Spleen (tissue), 11 donors: ENCODE measurements around the gene SOX5. TPM values are rescaled to one million over a fixed set of nuclear protein-coding genes. Genes with fewer than 3 reads are reported as not detected.

Experiments
- DNase-seq: peaks from one replicate; pipeline ENCODE4 v3.0.0-alpha.2; 2020
- H3K27ac ChIP-seq, 8 donors: fragments of 200-600 bp; sonication (generic) in 7 of 8; 1 replicate in 4 of 8; 2 replicates in 4 of 8; pipeline versions ENCODE4 v1.5.0 to v1.8.0; 2016 to 2021; ENCODE audit warnings: inconsistent platforms in 4 of 8, mild to moderate bottlenecking in 4 of 8, moderate library complexity in 1 of 8
- H3K27me3 ChIP-seq, 7 donors: fragments of 200-600 bp; sonication (generic) in 6 of 7; replicated peaks in 1 of 7; 1 replicate in 4 of 7; 2 replicates in 3 of 7; pipeline versions ENCODE4 v1.5.0 to v1.8.0; 2016 to 2021; ENCODE audit warnings: inconsistent platforms in 3 of 7, mild to moderate bottlenecking in 1 of 7
- H3K36me3 ChIP-seq, 6 donors: fragments of 200-600 bp; sonication (generic) in 5 of 6; 1 replicate in 4 of 6; 2 replicates in 2 of 6; pipeline versions ENCODE4 v1.5.0 to v1.8.0; 2016 to 2021; ENCODE audit warnings: inconsistent platforms in 2 of 6
- H3K4me1 ChIP-seq, 6 donors: fragments of 200-600 bp; sonication (generic) in 5 of 6; 1 replicate in 3 of 6; 2 replicates in 3 of 6; pipeline versions ENCODE4 v1.5.0 to v1.8.0; 2016 to 2021; ENCODE audit warnings: inconsistent platforms in 3 of 6
- H3K4me3 ChIP-seq, 8 donors: fragments of 200-600 bp; sonication (generic) in 7 of 8; 1 replicate in 4 of 8; 2 replicates in 4 of 8; pipeline versions ENCODE4 v1.5.0 to v1.8.0; 2016 to 2021; ENCODE audit warnings: inconsistent platforms in 4 of 8, mild to moderate bottlenecking in 4 of 8, moderate library complexity in 2 of 8
- H3K9me3 ChIP-seq, 8 donors: fragments of 200-600 bp; sonication (generic) in 7 of 8; 1 replicate in 4 of 8; 2 replicates in 4 of 8; pipeline versions ENCODE4 v1.5.0 to v1.8.0; 2016 to 2021; ENCODE audit warnings: inconsistent platforms in 4 of 8
- CTCF ChIP-seq, 11 experiments: fragments of 200-600 bp in 7 of 11; fragments of 450-650 bp in 4 of 11; sonication (generic) in 4 of 11; IDR thresholded peaks in 8 of 11; conservative IDR thresholded peaks in 3 of 11; 1 replicate in 7 of 11; 2 replicates in 4 of 11; pipeline versions ENCODE4 v1.4.0 to v1.8.0; 2016 to 2021; ENCODE audit warnings: antibody characterized with exemption in 11 of 11, inconsistent platforms in 4 of 11, mild to moderate bottlenecking in 1 of 11
- POLR2A ChIP-seq, 3 donors: fragments of 450-650 bp; IDR thresholded peaks; one replicate each; pipeline ENCODE4 v1.5.1; 2017; ENCODE audit warnings: antibody characterized with exemption in 3 of 3, mild to moderate bottlenecking in 1 of 3
- POLR2AphosphoS5 ChIP-seq, 3 donors: sonication (generic); formaldehyde crosslinking; IDR thresholded peaks; one replicate each; pipeline ENCODE4 v1.5.1; 2017; ENCODE audit warnings: antibody characterized with exemption in 3 of 3
- WGBS, 5 donors: extraction: QIAGEN DNeasy Blood & Tissue Kit in 3 of 5; methylation state at CpG; one replicate each; pipeline versions ENCODE4 v1.1.5 to v1.1.7; 2013 to 2018; 5-methylcytosine and 5-hydroxymethylcytosine counted together
- intact Hi-C: fragments of 100-400 bp; cut with DNase I; formaldehyde crosslinking; loops from one replicate; pipeline ENCODE4 v1.15.0; 2023; ENCODE audit warnings: low total_unique reads
- polyA plus RNA-seq, 3 donors: library from polyadenylated mRNA; stranded (reverse); fragments of 200-250 nt; gene quantifications; one replicate each; pipeline ENCODE4 v1.2.1, GENCODE V29; 2013
- total RNA-seq, 7 donors: library from RNA; depleted of rRNA in 3 of 7; stranded (reverse); fragments of >200 nt in 3 of 7; fragmentation: NEBNext Ultra II Directional in 4 of 7; extraction: Animal tissue kit (Norgen Biotek cat#: 25700) in 4 of 7; gene quantifications; one replicate each; pipeline versions ENCODE4 v1.1.0 to v1.2.1, GENCODE V29; 2016 to 2021
- donor health status: healthy with polysubstance abuse.
- donor health status: DM: no; HTN: no; CAD: no; lungs with moderate emphysema.
- donor health status: DM: no; HTN: no; CAD: no.
- donor health status: Bipolar disorder and iron deficiency.
- donor health status: healthy.
- donor health status: DM: no; HTN: no; CAD: no.
- donor health status: DM: yes; HTN: yes; CAD: no.

SOX5 gene
- total and polyA plus RNA-seq, 10 donors: 0.20 to 21.3 (median 8.7) TPM

GRCh38 chr12:23655112-23655511, 294.4 kb downstream of the SOX5 start:
- Histone ChIP-seq H3K4me3 (no peak overlapping the region), H3K36me3 (no peaks in the 10 kb centered on the region), H3K9me3 (peaks cover 0 to 3% (median 0%) of the 10 kb centered on the region in 8 donors), H3K27ac (no peak overlapping the region), H3K4me1 (no peaks in the 10 kb centered on the region), H3K27me3 (no peaks in the 10 kb centered on the region)
- TF ChIP-seq CTCF (IDR thresholded peaks at IDR 0.05 in 8 of 11, conservative IDR thresholded peaks at IDR 0.05 in 3 of 11) (no peak), POLR2AphosphoS5 (IDR thresholded peaks at IDR 0.05) (no peak), POLR2A (IDR thresholded peaks at IDR 0.05) (no peak)
- intact Hi-C loops: no loop called here
- no peak for DNase-seq
- 88 to 95% (median 90%) methylated on average over 4 of the region's 4 CpGs for WGBS, 5 donors

DNA sequence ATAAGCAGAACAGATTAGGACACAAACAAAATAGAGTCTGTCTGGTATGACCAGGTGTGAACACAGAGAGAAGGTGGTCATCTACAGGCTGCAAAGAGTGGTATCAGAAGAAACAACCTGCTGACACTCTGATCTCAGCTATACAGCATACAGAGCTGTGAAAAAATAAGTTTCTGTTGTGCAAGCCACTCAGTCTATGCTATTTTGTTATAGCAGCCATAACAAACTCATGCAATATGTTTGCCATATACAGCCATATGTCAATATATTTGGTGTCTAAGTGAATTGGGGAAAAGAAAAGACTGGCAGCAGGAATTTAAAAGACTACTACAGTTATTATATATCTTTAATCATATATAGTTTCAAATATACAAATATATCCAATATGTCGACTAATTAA, 300.9 kb downstream of the SOX5 start:
- TF ChIP-seq POLR2A (IDR thresholded peaks at IDR 0.05) (no peak), CTCF (IDR thresholded peaks at IDR 0.05 in 8 of 11, conservative IDR thresholded peaks at IDR 0.05 in 3 of 11) (no peak), POLR2AphosphoS5 (IDR thresholded peaks at IDR 0.05) (no peak)
- no peak for DNase-seq
- Histone ChIP-seq H3K27me3 (no peaks in the 10 kb centered on the region), H3K9me3 (peaks cover 0 to 18% (median 13%) of the 10 kb centered on the region in 8 donors), H3K4me1 (no peaks in the 10 kb centered on the region), H3K4me3 (no peak overlapping the region), H3K36me3 (no peaks in the 10 kb centered on the region), H3K27ac (no peak overlapping the region)
- 90 to 95% (median 93%) methylated on average over 1 of the region's 1 CpG for WGBS, 5 donors
- intact Hi-C loops: no loop called here

DNA sequence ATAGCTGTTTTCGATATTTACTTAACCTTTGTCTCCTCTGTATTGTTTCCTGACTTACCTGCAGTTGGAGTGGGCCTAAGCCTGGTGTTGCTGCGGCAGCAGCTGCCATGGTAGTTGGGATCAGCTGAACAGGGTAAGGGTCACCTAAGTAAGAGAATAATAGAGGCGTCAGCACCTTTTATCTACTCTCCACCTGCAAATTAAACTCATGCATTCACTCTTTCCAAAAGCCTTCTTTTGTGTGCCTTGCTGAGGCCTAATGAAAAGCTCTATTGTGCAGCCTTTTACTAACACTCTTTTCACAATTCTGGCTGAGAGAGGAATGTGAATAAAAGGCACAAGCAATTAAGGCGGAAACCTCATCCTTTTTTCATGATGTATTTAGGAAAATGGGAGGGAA, 308.7 kb downstream of the SOX5 start:
- Histone ChIP-seq H3K4me1 (no peaks in the 10 kb centered on the region), H3K9me3 (no peaks in the 10 kb centered on the region), H3K27me3 (no peaks in the 10 kb centered on the region), H3K27ac (no peak overlapping the region), H3K36me3 (no peaks in the 10 kb centered on the region), H3K4me3 (no peak overlapping the region)
- no peak for DNase-seq
- TF ChIP-seq POLR2A (IDR thresholded peaks at IDR 0.05) (no peak), POLR2AphosphoS5 (IDR thresholded peaks at IDR 0.05) (no peak), CTCF (IDR thresholded peaks at IDR 0.05 in 8 of 11, conservative IDR thresholded peaks at IDR 0.05 in 3 of 11) (no peak)
- 82 to 92% (median 88%) methylated on average over 4 of the region's 4 CpGs for WGBS, 5 donors
- intact Hi-C loops: no loop called here

DNA sequence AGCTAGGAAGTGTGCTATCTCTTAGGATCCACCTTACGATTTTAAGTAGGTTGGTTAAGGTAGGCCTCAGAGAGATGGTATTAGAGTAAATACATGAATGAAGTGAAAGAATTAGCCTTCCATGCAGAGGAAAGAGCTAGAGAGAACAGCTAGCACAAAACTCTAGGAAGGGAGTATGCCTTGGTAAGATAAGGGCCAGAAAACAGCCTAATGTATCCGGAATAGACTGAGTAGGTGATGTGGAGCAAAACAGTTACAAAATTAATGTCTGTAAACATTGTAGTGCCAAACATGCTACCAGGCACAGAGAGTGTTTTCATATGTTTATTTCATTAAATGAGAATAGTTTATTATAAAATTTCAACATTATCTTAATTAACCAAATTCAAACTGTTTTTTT, 315.1 kb downstream of the SOX5 start:
- TF ChIP-seq CTCF (IDR thresholded peaks at IDR 0.05 in 8 of 11, conservative IDR thresholded peaks at IDR 0.05 in 3 of 11) (no peak), POLR2AphosphoS5 (IDR thresholded peaks at IDR 0.05) (no peak), POLR2A (IDR thresholded peaks at IDR 0.05) (no peak)
- H3K27me3 ChIP-seq: no peaks in the 10 kb centered on the region
- intact Hi-C loops: no loop called here
- no peaks in the 10 kb centered on the region for H3K9me3 ChIP-seq
- WGBS, 5 donors: 88 to 95% (median 92%) methylated on average over 2 of the region's 2 CpGs
- H3K27ac ChIP-seq: no peak overlapping the region
- no peak for DNase-seq
- no peak overlapping the region for H3K4me3 ChIP-seq
- H3K4me1 ChIP-seq: no peaks in the 10 kb centered on the region
- no peaks in the 10 kb centered on the region for H3K36me3 ChIP-seq
